ENCODE measurements around the gene KCNIP1.

DNA sequence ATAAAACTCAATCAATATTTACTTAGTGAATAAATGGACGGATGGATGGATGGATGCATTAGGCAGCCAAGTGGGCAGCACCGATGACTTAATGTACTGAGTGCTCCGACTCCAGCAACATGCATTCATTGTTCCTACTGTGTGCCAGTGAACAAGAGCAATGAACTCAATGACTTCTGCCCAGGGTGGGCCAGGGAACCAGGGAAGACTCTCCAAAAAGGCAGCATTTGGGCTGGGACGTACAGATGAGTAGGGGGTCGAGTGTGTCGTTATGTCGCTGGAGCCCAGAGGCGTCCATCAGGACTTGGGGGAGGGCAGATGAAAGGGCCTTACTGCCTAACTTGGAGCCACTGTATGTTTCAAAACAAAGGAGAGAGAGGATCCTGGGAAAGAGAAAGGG, 126.4 kb downstream of the KCNIP1 start:
- TF ChIP-seq EZH2phosphoT487 (IDR thresholded peaks at IDR 0.05; ENCODE audit: borderline replicate concordance) = no peak
- TF ChIP-seq, protein P1, sequence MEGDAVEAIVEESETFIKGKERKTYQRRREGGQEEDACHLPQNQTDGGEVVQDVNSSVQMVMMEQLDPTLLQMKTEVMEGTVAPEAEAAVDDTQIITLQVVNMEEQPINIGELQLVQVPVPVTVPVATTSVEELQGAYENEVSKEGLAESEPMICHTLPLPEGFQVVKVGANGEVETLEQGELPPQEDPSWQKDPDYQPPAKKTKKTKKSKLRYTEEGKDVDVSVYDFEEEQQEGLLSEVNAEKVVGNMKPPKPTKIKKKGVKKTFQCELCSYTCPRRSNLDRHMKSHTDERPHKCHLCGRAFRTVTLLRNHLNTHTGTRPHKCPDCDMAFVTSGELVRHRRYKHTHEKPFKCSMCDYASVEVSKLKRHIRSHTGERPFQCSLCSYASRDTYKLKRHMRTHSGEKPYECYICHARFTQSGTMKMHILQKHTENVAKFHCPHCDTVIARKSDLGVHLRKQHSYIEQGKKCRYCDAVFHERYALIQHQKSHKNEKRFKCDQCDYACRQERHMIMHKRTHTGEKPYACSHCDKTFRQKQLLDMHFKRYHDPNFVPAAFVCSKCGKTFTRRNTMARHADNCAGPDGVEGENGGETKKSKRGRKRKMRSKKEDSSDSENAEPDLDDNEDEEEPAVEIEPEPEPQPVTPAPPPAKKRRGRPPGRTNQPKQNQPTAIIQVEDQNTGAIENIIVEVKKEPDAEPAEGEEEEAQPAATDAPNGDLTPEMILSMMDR (conservative IDR thresholded peaks at IDR 0.05; ENCODE audit: low read length) = no peak

Measured in Loucy (cell line).